OCI-LY1 (cell line): ENCODE data around the gene BTBD9.

Source experiments
- H2AFZ ChIP-seq: fragments of 200-600 bp; sonication (generic), shearing (Covaris generic); 2 replicates; pipeline ENCODE4 v1.6.0; 2014; ENCODE audit warnings: antibody characterized with exemption, mild to moderate bottlenecking, low read length
- H3F3A ChIP-seq: fragments of 200-600 bp; sonication (generic), shearing (Covaris generic); 2 replicates; pipeline ENCODE4 v1.6.0; 2014; ENCODE audit warnings: mild to moderate bottlenecking, antibody characterized with exemption, low read length, moderate library complexity; ENCODE audit not compliant: insufficient read depth
- H3K27ac ChIP-seq: fragments of 200-600 bp; sonication (generic); 2 replicates; pipeline ENCODE4 v1.5.1; 2014; ENCODE audit warnings: low read length, mixed run types, mild to moderate bottlenecking, low read depth; ENCODE audit not compliant: poor library complexity, severe bottlenecking
- H3K27me3 ChIP-seq: fragments of 200-600 bp; sonication (generic); 2 replicates; pipeline ENCODE4 v1.6.0; 2014; ENCODE audit warnings: antibody characterized with exemption, mild to moderate bottlenecking, low read length, moderate library complexity; ENCODE audit not compliant: insufficient read depth
- H3K36me3 ChIP-seq: fragments of 200-600 bp; sonication (generic); 2 replicates; pipeline ENCODE4 v1.6.1; 2014; ENCODE audit warnings: mild to moderate bottlenecking, antibody characterized with exemption, low read length, moderate library complexity, mixed read lengths; ENCODE audit not compliant: insufficient read depth
- H3K4me1 ChIP-seq: fragments of 200-600 bp; sonication (generic); 2 replicates; pipeline ENCODE4 v1.5.1; 2014; ENCODE audit warnings: mild to moderate bottlenecking, low read length, moderate library complexity; ENCODE audit not compliant: insufficient read depth, severe bottlenecking
- H3K4me2 ChIP-seq: fragments of 200-600 bp; sonication (generic), shearing (Covaris generic); 2 replicates; pipeline ENCODE4 v1.6.1; 2014; ENCODE audit warnings: low read length
- H3K4me3 ChIP-seq: fragments of 200-600 bp; sonication (generic); 2 replicates; pipeline ENCODE4 v1.5.1; 2014; ENCODE audit warnings: low read length, low read depth, mild to moderate bottlenecking, mixed read lengths; ENCODE audit not compliant: poor library complexity, severe bottlenecking
- H3K79me2 ChIP-seq: fragments of 200-600 bp; shearing (Covaris generic); 2 replicates; pipeline ENCODE4 v1.6.1; 2016; ENCODE audit warnings: mixed run types, low read length, mixed read lengths; ENCODE audit not compliant: insufficient read depth
- H3K9ac ChIP-seq: fragments of 200-600 bp; sonication (generic), shearing (Covaris generic); 2 replicates; pipeline ENCODE4 v1.6.1; 2014; ENCODE audit warnings: mild to moderate bottlenecking, low read length, mixed read lengths
- H3K9me2 ChIP-seq: fragments of 200-600 bp; sonication (generic), shearing (Covaris generic); 2 replicates; pipeline ENCODE4 v1.6.1; 2014; ENCODE audit warnings: low read depth, mild to moderate bottlenecking, low read length, mixed read lengths
- H3K9me3 ChIP-seq: fragments of 200-600 bp; shearing (Covaris generic); 2 replicates; pipeline ENCODE4 v1.6.1; 2014; ENCODE audit warnings: low read length, mixed read lengths
- H4K20me1 ChIP-seq: fragments of 200-600 bp; sonication (generic), shearing (Covaris generic); 2 replicates; pipeline ENCODE4 v1.6.0; 2016; ENCODE audit warnings: mild to moderate bottlenecking, low read length; ENCODE audit not compliant: insufficient read depth
- CTCF ChIP-seq: fragments of 200-600 bp; sonication (generic), shearing (Covaris generic); IDR thresholded peaks from 2 replicates; pipeline ENCODE4 v1.5.1; 2017; ENCODE audit warnings: mild to moderate bottlenecking, antibody characterized with exemption, low read length, moderate library complexity, mixed read lengths
- EZH2 ChIP-seq: fragments of 200-600 bp; sonication (generic), shearing (Covaris generic); IDR thresholded peaks from 2 replicates; pipeline ENCODE4 v1.8.0; 2017; ENCODE audit warnings: borderline replicate concordance, mixed run types, mild to moderate bottlenecking, antibody characterized with exemption, low read length, moderate library complexity, mixed read lengths

BTBD9 gene

DNA sequence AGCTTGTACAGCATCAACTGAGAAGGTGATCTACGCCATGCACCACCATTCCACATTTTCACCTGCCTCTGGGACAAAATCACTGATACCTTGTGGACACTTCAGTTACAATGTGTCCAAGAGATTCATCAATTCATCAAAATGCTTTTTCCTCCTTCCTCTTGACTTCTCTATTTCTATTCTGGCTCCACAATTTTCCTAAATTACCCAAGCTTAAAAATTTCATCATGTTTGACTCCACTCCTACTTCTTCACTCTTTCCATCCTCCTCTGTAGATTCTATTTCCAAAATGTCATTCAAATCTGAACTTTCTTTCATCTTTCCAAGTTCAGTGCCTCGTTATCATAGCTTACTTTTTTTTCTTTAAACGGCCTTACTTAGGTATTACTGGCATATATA, 172.2 kb downstream of the BTBD9 start:
- H3K9me3 ChIP-seq = no peaks in the 10 kb centered on the region
- H3K36me3 ChIP-seq = no peaks in the 10 kb centered on the region
- TF ChIP-seq CTCF (no peak), EZH2 (no peak)
- H2AFZ ChIP-seq = no peak overlapping the region
- no peaks in the 10 kb centered on the region for H3K4me1 ChIP-seq
- H3K9me2 ChIP-seq = no peaks in the 10 kb centered on the region
- no peaks in the 10 kb centered on the region for H3K79me2 ChIP-seq
- no peak overlapping the region for H3K4me2 ChIP-seq
- no peak overlapping the region for H3K9ac ChIP-seq
- no peak overlapping the region for H3K4me3 ChIP-seq
- no peaks in the 10 kb centered on the region for H4K20me1 ChIP-seq
- H3F3A ChIP-seq = no peaks in the 10 kb centered on the region
- no peaks in the 10 kb centered on the region for H3K27me3 ChIP-seq
- H3K27ac ChIP-seq = no peak overlapping the region

DNA sequence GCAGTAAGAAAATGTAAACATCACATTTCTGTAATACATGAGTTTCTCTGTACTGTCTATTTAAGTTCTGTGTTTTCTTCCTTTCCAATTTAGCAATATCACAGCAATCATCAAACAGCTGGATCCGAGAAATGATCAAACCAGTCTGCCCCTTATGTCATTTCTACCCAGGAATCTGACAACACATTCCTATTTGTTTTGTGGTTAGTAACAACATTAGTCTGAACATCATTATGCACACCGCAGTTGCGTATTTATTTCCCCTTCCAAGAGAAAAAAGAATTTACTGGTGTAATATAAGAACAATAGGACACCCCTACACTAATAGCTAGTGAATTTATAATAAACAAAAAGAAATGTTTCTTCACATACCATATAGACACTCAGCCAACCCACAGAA, 179.5 kb downstream of the BTBD9 start:
- H3K27me3 ChIP-seq = no peaks in the 10 kb centered on the region
- no peaks in the 10 kb centered on the region for H3K79me2 ChIP-seq
- no peak overlapping the region for H3K4me3 ChIP-seq
- no peaks in the 10 kb centered on the region for H4K20me1 ChIP-seq
- no peak overlapping the region for H3K27ac ChIP-seq
- no peak overlapping the region for H2AFZ ChIP-seq
- no peak overlapping the region for H3K4me2 ChIP-seq
- H3K36me3 ChIP-seq = no peaks in the 10 kb centered on the region
- TF ChIP-seq CTCF (no peak), EZH2 (no peak)
- no peaks in the 10 kb centered on the region for H3K9me2 ChIP-seq
- no peaks in the 10 kb centered on the region for H3K9me3 ChIP-seq
- H3F3A ChIP-seq = no peaks in the 10 kb centered on the region
- no peak overlapping the region for H3K9ac ChIP-seq
- no peaks in the 10 kb centered on the region for H3K4me1 ChIP-seq

DNA sequence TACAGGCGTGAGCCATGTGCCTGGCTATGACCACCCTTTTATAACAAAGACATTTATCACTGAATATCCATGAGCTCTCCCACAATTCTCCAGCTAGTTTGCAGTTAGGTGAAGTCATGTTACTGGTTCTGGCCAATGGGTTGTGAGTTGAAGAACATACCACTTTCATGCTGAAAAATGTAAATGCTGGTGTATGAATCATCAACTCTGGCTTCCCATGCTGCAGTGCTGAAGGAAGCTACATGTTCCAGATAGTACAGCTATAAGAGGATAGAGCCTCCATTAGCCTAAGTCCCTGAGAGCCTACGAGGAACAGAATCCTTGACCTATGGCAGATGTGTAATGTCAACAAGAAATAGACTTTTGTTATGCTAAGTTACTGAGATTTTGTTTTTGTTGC, 180.4 kb downstream of the BTBD9 start:
- no peaks in the 10 kb centered on the region for H3K27me3 ChIP-seq
- no peak overlapping the region for H3K4me2 ChIP-seq
- no peaks in the 10 kb centered on the region for H3K9me3 ChIP-seq
- H3F3A ChIP-seq = no peaks in the 10 kb centered on the region
- H3K27ac ChIP-seq = no peak overlapping the region
- no peak overlapping the region for H3K4me3 ChIP-seq
- no peaks in the 10 kb centered on the region for H3K9me2 ChIP-seq
- H3K9ac ChIP-seq = no peak overlapping the region
- no peak for TF ChIP-seq CTCF
- no peak for TF ChIP-seq EZH2
- H3K4me1 ChIP-seq = no peaks in the 10 kb centered on the region
- H3K36me3 ChIP-seq = no peaks in the 10 kb centered on the region
- no peaks in the 10 kb centered on the region for H4K20me1 ChIP-seq
- H3K79me2 ChIP-seq = no peaks in the 10 kb centered on the region
- H2AFZ ChIP-seq = no peak overlapping the region
